ENCODE measurements around the gene CAMKMT.

DNA sequence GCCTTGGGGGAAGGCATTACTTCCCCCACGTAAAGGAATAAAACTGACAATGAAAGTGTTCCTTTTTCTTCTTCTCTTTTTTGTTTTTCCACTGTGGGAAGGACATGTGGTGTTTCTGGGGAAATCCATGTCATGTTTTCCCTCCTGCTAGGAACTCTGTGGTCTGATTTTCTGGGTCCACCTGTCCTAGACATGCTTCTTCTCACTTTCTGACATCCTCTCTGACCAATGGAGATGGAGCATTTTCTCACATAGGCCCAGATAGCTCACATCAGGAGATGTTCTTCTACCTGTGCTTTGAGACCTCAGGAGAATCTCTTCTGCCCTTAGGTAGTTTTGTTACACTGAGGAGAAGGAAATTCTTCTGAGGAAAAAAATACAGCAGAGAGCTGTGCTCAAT lies 327.8 kb downstream of the CAMKMT start:
- TF ChIP-seq POLR2AphosphoS5 (IDR thresholded peaks at IDR 0.05) = no peak
- TF ChIP-seq, protein P1, sequence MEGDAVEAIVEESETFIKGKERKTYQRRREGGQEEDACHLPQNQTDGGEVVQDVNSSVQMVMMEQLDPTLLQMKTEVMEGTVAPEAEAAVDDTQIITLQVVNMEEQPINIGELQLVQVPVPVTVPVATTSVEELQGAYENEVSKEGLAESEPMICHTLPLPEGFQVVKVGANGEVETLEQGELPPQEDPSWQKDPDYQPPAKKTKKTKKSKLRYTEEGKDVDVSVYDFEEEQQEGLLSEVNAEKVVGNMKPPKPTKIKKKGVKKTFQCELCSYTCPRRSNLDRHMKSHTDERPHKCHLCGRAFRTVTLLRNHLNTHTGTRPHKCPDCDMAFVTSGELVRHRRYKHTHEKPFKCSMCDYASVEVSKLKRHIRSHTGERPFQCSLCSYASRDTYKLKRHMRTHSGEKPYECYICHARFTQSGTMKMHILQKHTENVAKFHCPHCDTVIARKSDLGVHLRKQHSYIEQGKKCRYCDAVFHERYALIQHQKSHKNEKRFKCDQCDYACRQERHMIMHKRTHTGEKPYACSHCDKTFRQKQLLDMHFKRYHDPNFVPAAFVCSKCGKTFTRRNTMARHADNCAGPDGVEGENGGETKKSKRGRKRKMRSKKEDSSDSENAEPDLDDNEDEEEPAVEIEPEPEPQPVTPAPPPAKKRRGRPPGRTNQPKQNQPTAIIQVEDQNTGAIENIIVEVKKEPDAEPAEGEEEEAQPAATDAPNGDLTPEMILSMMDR (IDR thresholded peaks at IDR 0.05) = no peak
